Loucy (cell line): Measurements from ENCODE around the gene ITSN1.

Experiments
- EZH2phosphoT487 ChIP-seq: fragments of 200-600 bp; IDR thresholded peaks from 2 replicates; pipeline ENCODE4 v1.6.1; 2018; ENCODE audit warnings: antibody characterized with exemption, mild to moderate bottlenecking, moderate library complexity, borderline replicate concordance
- TF ChIP-seq, protein P1 (sequence below): fragments of 200-600 bp; sonication (generic); conservative IDR thresholded peaks from 2 replicates; pipeline ENCODE4 v1.5.1; 2014; ENCODE audit warnings: mild to moderate bottlenecking, antibody characterized with exemption, low read length

DNA sequence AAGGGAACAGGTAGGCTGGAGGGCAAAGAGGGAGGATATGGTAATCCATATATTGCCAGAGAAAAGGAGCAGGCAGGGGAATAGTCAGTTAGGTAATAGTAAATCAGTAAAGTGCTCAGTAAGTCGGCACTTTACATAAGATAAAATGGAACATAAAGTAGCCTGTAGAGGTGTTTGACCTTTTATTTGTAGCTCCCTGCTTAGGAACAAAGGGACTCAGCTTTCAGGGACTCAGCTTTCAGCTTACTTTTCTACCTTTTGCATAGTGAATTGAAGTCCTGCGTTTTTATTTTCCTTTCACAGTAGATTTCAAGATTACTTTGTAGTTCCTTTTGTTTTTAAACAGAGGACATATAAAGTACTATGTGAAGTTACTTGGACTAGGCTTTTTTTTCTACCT is 87.3 kb downstream of the ITSN1 start:
- TF ChIP-seq, protein P1, sequence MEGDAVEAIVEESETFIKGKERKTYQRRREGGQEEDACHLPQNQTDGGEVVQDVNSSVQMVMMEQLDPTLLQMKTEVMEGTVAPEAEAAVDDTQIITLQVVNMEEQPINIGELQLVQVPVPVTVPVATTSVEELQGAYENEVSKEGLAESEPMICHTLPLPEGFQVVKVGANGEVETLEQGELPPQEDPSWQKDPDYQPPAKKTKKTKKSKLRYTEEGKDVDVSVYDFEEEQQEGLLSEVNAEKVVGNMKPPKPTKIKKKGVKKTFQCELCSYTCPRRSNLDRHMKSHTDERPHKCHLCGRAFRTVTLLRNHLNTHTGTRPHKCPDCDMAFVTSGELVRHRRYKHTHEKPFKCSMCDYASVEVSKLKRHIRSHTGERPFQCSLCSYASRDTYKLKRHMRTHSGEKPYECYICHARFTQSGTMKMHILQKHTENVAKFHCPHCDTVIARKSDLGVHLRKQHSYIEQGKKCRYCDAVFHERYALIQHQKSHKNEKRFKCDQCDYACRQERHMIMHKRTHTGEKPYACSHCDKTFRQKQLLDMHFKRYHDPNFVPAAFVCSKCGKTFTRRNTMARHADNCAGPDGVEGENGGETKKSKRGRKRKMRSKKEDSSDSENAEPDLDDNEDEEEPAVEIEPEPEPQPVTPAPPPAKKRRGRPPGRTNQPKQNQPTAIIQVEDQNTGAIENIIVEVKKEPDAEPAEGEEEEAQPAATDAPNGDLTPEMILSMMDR, result no peak
- no peak for TF ChIP-seq EZH2phosphoT487
